CD4-positive, alpha-beta T cell treated with Interferon gamma for 1 hour (primary cell): ENCODE results near the gene INPP5A.

Source experiments
- DNase-seq: peaks from one replicate; pipeline ENCODE4 v3.0.0-alpha.2; 2020

Gene INPP5A

DNA sequence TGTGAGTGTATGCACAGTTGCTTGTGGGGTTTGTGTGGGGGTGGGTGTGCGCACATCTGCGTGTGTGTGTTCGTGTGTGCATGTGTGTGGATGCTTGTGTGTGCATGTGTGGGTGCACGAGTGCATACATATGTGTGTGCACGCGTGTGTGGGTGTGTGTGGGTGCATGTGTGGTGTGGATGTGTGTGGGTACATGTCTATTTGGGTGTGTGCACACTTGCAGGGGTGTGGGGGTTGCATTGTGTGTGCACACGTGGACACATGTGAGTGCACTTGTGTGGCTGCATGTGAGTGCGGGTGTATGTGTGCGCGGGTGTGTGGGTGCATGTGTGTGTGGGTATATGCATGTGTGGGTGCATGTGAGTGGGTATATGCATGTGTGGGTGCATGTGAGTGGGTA lies 174.7 kb downstream of the INPP5A start:
- DNase-seq, result no peak

DNA sequence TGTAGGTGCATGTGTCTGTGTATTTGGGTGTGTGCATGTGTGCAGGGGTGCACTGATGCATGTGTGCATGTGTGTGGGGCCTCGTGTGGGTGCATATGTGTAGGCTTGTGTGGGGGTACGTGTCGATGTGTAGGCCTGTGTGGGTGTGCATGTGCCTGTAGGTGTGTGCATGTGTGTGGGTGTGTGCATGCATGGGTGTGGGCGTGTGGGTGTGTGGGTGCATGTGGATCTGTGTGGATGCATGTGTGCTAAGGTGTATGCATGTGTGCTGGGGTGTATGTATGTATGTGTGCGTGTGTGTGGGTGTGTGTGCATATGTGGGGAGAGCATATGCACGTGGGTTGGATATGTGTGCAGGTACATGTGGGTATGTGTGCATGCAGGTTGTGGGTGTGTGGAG lies 175.2 kb downstream of the INPP5A start:
- DNase-seq, result no peak

DNA sequence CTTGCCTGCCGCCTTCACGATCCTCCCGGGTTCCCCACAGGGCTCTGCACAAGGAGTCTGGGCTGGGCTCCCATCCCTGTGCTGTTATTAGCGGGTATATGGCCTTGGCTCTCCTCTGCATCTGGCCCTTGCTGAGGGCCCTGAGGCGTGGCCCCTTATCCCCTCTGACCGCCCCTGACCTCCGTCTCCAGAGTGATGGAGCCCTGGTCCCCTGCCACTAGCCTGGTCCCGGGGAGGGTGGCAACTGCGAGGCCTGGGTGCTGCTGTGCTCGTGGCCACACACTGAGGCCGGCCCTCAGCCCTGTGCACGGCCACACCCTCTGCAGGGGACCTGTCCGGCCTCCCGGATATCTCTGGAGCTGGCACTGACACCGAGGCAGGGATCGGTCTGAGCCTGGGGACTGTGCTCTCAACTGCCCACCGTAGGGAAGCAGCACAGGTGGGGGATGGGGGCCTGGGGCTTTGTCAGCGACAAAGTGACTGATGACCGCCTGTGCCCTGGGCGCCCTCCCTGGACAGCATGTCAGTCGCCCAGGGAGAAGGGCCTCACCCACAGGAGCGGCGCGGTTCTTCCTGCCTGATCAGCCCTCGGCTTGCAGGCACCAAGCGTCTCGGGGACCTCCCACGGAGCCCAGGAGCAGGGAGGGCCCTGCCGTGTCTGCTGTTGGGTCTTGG lies 176.0 kb downstream of the INPP5A start:
- no peak for DNase-seq

DNA sequence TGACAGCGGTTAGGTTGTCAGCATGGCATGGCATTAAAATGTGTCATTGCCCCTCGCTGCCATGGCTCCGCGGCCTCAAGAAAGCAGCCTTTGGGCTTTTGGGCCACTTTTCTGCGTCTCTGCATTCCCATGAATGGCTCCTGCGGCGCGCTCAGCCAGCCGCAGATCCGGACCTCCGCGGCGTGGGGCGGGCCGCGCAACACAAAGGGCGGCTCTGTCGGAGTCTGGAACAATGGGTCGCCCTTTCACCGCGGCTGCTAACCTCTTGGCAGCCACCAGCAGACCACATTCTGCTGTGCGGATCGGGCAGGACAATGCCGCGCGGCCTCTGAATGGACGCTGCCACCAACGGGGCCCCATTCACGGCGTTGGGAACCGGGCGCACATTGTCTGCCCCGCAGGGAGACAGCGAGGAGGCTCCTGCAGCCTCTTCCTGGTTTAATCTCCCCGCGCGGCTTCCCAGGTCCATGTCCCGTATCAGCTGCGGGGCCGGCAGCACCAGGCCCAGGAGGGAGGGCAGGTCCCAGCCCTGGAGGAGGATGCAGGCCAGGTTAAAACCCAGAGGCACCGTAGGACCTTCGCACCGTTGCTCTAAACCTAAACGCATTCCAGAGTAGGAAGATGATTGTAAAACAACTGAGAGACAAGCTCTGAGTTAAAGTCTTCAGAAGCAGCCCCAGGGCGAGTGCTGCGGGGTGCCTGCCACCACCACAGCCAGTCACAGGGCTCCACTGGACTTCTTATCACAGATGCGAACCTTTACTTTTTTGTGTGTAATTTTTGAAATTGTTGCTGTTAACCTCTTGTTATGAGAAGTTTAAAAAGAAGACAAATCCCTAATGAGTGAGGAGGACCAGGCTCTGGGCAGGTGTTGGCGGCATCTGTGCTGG lies 176.8 kb downstream of the INPP5A start:
- DNase-seq, result no peak

DNA sequence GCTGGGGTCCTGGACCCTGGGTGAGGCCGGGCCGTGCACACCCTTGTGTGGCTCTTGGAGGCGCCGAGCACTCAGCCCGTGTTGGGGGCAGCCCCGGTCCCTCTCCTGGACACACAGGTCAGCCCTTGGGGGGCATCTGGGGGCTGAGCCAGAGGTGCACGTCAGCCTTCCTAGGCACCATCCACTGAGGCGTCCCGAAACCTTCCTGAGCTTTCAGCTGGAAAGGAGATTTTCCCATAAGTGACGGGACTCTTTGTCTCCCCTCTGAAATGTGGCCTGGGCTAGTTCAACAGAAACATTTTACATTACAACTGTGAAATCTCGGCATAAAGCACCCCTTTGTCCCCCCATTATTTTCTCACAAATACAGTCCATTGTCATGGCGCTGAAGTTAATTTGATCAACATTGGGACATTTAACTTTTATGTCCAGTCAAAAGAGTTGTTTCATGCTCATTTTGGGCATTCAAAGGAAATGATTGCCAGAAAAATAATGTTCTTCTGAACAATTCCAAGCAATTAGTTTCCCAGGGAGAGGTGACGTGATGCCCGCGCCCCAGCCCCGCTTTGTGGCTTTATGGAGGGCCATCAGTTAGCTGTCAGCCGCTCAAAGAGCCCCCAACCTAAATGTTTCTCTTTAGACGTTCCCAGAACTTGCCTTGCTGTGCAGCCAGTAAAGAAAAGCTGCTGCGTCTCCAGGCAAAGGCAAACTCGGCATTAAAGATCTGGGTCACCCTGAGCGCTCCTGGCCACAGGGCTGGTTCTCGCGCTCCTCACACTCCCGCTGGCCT lies 177.6 kb downstream of the INPP5A start:
- no peak for DNase-seq

DNA sequence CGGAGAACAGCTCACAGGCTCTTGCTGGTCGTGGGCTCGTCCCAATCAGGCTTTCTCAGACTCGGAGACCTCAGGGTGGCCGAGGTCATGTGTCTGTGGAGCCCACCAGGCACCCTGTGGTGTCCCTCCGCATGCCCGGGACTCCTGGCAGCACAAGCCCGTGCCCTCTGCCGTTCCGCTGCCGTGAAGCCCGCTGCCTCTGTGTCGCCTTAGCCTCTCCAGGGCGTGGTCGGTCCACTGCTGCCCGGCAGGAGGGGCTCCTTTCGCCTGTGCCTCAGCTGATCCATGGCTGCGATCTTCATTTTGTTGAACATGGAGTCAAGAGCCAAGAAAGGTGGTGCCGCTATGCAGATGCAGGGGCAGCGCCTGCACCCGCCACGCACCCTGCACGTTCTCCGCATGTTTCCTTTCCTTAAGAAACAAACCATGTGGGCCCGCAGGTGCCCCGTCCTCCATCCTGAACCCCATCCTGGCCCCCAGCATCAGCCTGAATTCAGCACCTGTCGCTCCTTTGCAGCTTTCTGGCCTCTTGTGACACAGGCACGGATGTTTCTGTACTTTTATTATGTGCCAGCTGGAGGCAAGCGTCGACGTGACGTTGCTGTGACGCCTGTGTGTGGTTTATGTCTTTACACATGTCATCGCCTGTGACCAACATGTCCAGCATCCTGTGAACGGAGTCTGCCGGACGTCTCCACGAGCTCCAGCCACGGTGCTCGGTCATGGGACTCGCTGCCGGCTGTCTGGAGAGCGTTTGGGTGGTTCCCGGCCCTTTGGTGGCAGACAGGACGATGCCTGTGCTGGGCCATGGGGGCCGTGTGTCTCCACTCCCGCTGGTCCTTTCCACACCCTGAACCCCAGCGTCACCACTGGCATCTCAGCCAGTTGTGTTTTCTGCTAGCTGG lies 178.4 kb downstream of the INPP5A start:
- DNase-seq, result no peak

DNA sequence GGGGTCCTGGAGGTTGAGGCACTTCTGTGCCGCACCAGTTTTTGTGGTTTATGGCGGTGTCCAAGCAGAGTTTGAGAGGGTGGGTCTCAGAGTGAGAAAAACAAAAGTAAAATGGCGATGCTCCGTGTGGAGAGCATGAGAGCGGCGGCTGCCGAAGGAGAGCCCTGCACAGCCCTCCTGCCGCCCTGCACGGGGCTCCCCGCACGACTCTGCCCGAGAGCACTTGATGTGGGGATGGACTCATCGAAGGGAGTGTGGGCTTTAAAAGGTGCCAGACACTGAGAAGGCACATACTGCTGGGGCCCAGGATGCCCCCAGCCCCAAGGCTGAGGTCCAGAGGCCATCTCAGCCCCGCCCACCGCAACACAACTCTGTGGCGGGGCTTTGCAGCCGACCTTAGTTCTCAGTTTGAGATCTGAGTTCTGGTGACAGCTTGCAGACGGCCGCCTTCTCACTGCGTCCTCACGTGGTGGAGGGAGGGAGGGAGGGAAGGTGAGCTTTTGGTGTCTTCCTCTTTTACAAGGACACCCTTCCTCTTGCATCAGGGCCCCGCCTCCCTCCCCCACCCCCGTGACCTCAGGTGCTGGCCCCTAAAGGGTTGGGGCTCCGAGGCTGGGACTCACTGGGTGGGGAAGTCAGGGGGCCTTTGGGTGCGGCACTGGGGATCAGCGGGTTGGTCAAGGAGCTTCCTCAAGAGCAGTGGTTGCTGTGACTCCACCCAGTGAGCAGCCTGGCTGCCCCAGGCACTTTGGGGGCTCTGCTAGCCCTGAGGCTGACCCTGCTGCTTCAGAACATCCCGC lies 179.3 kb downstream of the INPP5A start:
- DNase-seq, result no peak

DNA sequence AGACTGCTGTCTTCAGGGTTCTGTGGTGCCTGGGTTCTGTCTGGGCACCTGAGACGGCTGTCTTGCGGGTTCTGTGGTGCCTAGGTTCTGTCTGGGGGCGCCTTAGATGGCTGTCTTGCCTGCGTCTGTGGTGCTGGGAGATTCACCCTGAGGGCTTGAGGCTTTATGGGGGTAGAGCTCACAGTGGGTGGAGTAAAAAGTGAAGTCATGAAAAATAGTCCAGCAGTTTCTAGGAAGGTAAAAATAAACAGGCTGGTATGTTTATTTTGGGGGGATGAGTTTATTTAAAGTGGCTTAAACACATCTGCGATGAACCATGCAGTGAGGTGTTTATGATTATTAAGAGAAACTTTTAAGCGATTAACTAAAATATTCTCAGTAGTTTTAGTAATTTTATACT lies 184.1 kb downstream of the INPP5A start:
- no peak for DNase-seq

DNA sequence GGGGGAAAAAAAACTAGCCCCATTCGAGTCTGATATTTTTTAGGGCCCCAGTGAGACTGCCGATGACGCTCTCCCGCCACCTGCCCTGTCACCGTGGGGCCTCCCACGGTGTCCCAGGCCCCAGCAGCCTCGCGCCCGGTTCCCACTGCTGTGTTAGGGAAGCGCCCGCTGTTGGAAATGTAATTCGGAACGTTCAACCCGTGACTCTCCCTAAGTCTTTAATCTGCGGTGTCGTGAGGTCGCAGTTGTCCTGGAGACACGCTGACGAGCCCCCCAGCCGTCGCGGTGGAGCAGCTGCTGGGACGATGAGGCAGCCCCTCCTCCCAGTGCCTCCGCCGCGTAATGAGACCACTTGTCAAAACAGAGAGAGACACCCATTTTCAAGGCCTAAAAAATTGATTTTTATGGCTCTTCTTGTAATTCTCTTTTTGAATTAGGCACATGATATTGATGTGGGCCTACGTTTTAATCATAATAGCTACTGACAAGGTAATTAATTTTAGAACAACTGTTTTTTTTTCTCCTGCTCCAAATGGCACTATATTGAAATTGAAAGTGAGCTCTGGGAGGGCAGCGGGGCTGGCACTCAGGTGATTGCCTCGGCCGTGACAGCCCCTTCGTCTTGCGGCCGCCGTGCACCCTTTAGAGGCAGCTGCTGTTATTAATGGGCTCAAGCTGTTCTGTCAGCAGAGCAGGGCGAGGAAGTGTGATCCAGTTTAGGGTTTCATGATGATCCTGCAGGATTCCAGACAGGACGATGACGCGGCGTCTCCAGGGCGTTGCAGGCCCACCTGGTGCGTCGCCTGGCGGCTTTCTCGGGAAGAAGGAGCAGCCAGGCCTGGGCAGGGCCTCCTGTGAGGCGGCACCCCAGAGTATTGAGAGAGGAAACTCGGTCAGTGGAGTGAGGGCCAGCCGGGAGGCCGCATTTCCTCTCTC lies 185.1 kb downstream of the INPP5A start:
- DNase-seq, result no peak

DNA sequence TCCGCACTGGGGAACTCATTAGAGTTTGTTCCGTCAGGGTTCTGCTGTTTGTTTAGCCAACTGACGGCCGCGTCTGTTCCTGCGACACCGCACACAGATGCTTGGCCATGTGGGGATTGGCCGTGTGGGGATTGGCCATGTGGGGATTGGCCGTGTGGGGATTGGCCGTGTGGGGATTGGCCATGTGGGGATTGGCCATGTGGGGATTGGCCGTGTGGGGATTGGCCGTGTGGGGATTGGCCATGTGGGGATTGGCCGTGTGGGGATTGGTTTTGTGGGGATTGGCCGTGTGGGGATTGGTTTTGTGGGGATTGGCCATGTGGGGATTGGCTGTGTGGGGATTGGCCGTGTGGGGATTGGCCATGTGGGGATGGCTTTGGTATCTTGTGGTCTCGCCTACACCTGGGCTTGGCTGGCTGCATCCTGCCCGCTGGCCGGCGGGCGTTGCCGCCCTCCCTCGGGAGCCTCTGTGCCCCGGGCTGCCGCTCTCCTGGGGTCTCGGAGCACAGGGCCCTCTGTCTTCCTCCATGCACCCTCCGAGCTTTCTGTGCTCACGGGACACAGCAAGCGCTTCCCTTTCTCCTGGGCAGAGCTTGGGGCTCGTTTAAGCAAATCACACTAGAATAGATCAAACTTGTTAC lies 185.9 kb downstream of the INPP5A start:
- no peak for DNase-seq

DNA sequence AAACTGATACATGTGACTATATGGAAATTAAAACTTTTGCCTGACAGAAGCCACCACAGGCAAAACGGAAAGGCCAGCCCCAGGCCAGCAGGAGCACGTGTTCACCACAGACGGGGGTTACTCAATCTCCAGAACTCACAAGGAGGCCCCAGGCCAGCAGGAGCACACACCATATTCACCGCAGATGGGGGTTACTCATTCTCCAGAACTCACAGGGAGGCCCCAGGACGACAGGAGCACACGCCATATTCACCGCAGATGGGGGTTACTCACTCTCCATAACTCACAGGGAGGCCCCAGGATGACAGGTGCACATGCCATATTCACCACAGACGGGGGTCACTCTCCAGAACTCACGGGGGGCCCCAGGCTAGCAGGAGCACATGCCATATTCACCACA lies 186.9 kb downstream of the INPP5A start:
- DNase-seq, result no peak

DNA sequence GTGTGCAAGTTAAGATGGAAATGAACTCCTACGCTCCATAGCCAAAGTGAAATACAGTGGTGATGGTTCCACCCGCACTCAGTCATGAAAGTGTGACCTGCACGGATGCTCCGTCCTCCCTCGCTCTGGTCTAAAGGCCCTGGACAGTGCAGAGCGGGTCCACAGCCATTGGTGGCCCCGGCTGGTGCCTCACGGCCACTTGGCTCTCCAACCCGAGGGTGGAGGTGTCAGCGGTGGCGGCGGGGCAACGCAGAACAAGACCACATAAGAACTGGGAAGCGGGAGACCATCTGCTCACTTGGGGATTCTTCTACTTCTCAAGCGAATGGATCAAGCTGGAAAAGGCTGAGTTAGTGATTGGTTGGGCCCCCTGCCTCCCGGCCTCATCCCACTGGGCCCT lies 187.6 kb downstream of the INPP5A start:
- no peak for DNase-seq

DNA sequence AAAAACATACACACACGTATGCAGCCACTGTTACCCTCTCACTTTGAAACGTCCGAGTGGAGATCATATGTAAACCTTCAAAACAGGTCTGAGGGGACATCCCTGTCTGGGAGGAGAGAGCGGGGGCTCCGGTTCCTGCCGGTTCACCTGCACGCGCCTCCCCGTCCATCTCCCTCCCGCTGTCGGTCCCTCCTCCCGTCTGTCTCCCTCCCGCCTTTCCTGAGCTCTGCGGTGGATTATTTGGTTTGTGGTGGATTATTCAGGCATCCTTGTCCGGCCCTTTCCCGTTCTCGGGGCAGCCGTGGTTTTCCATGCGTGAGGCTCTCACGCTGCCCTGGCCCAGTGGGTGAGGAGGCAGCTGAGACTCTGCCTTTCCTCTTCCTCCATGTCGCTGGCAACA lies 188.6 kb downstream of the INPP5A start:
- no peak for DNase-seq

DNA sequence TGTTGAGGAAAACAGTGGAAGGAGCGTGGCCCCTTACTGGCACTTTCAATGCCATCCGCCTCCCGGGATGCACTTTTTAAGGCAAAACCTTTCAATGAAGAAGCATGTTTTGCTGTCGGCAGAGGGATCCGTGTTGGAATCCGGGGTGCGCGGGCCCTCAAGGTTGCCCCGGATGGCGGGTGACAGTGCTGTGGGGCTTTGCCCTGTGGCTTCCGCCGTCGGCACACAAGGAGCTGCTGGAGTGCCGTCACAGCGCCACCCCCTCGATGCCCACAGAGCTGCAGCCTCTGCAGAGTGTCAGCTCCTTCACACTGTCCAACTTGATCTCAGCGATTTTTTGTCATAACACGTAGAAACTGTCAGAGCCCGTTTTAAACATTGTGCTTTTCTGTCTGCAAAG lies 189.4 kb downstream of the INPP5A start:
- DNase-seq, result no peak

DNA sequence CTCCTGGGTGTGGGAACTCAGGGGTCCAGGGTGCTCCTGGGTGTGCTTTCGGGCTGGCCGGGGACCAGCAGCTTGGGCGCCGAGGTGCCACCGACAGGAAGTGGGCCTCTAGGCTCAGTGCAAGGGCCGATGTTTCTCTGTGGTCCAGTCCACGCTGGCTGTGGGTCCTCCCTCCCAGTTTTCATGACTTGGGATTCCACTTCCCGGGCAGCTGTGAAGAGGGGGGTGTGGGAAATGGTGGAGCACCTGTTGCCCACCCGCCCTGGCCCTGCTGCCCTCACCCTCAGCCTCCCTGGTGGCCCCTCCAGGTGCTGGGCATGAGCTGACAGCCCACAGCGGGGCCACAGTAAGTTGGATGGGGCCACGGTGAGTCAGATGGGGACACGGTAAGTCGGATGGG lies 189.8 kb downstream of the INPP5A start:
- DNase-seq, result no peak

DNA sequence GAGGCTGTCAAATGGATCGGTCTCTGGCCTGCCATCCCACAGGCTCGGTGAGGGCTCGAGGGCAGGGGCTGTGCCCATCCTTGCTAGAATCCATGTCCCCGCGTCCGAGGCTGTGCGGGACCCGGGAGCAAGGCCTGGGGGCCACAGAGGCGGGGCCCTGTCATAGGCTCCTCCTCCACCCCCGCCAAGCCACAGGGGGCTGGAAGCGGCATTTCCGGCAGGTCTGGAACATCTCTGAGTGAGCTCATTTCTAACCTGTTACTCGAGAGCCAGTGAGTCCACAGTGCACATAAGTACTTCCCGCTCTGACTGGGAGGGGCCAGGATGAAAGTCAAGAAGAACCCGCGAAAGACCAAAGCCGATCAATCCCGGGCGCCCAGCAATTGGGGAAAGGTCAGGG lies 190.7 kb downstream of the INPP5A start:
- no peak for DNase-seq

DNA sequence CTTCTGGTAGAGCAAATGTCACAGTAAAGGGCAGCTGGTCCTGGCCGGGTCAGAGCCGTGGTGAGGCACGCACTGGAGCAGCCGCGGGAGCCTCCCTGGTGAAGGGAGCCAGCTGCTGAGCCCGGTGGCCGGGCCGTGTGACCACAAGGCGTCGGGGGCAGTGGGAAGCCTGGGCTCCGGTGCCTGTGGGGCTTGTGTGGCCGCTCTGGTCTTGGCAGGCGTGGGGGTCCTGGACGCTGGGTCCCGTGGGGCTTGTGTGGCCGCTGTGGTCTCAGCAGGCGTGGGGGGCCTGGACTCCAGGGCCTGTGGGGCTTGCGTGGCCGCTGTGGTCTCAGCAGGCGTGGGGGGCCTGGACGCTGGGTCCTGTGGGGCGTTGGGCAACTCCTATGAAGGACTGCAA lies 191.2 kb downstream of the INPP5A start:
- no peak for DNase-seq

DNA sequence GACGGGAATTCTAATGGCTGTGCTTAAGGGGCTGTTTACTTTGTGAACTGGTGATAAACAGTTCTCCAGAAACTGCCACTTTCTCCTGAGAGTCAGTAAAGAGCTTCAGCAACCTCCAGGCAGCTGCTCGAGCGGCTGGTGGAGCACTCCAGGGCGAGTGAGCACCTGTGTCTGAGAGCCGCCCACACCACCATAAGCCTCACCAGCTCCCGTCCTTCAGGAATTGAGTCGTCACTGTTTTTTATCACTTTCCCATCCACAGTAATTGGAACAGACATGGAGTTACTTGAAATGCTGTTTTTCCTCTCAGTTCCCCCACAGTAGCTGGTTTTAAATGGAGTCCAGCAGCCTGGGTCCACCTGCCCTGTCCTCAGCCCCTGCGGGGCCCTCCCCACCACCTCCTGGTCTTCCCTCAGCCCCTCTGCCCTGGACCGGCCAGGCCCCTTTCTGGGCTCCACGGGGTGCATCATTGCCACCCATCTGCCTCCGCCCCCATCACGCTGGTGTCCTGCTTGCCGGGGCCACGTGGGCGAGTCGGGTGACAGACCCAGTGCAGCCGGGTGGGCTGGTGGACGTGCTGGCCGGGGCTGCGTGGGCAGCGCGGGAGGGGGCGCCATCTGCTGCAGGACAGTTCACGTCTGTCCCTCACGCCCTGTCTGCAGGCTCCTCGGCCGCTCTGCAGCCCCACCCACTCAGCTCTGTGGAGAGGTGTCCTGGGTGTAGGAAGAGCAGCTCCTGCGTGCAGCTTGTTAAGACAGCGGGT lies 192.4 kb downstream of the INPP5A start:
- no peak for DNase-seq

DNA sequence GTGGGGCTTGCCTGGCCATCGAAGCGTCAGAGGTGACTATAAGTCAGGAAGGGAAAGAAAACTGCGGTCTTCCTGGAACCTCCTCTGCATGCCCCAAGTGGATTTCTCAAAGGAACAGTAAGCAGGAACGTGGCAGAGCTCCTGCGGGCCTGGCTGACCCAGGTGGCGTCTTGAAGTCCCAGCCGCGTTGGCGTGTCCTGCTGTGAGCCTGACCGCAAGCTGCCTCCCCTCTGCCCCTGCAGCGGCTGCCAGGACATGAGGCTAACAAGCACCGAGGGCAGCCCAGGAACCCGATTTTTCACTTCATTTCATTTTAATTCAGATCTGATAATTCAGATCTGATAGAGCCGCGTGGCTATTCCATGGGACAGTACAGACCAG lies 193.0 kb downstream of the INPP5A start:
- DNase-seq, result no peak
